ENCODE measurements around the gene CPD. TPM values are rescaled to one million over a fixed set of nuclear protein-coding genes. Genes with fewer than 3 reads are reported as not detected.

The CPD gene
- total RNA-seq, 1 donor from 2014 or later: 124 TPM

GRCh38 chr17:30477774-30478115 is 99.0 kb downstream of the CPD start:
- peaks cover 4% of the 10 kb centered on the region for H3K36me3 Mint-ChIP-seq (ENCODE audit: insufficient read depth)
- H3K4me1 Mint-ChIP-seq (ENCODE audit: low read depth): peaks cover 9% of the 10 kb centered on the region
- DNase-seq (ENCODE audit: low spot score, unreplicated experiment): no peak
- TF ChIP-seq CTCF (IDR thresholded peaks at IDR 0.05; ENCODE audit: unreplicated experiment): no peak
- H3K27ac Mint-ChIP-seq: peak overlapping the region; percentile 99
- peaks cover 9% of the 10 kb centered on the region for H3K27me3 Mint-ChIP-seq
- peak overlapping the region; percentile 95 for H3K4me3 Mint-ChIP-seq (ENCODE audit: low read depth)
- H3K9me3 Mint-ChIP-seq (ENCODE audit: low read depth): no peaks in the 10 kb centered on the region

GRCh38 chr17:30482555-30482954 is 103.8 kb downstream of the CPD start:
- H3K27me3 Mint-ChIP-seq: no peaks in the 10 kb centered on the region
- TF ChIP-seq CTCF (IDR thresholded peaks at IDR 0.05; ENCODE audit: unreplicated experiment): no peak
- H3K4me1 Mint-ChIP-seq (ENCODE audit: low read depth): peaks cover 8% of the 10 kb centered on the region
- H3K36me3 Mint-ChIP-seq (ENCODE audit: insufficient read depth): peaks cover 25% of the 10 kb centered on the region
- no peak overlapping the region for H3K4me3 Mint-ChIP-seq (ENCODE audit: low read depth)
- no peaks in the 10 kb centered on the region for H3K9me3 Mint-ChIP-seq (ENCODE audit: low read depth)
- no peak overlapping the region for H3K27ac Mint-ChIP-seq
- DNase-seq (ENCODE audit: low spot score, unreplicated experiment): no peak

- no peak for DNase-seq (ENCODE audit: low spot score, unreplicated experiment)
- no peaks in the 10 kb centered on the region for H3K27me3 Mint-ChIP-seq
- peaks cover 2% of the 10 kb centered on the region for H3K4me1 Mint-ChIP-seq (ENCODE audit: low read depth)
- H3K4me3 Mint-ChIP-seq (ENCODE audit: low read depth): no peak overlapping the region
- peaks cover 25% of the 10 kb centered on the region for H3K36me3 Mint-ChIP-seq (ENCODE audit: insufficient read depth)
- no peaks in the 10 kb centered on the region for H3K9me3 Mint-ChIP-seq (ENCODE audit: low read depth)
- no peak for TF ChIP-seq CTCF (IDR thresholded peaks at IDR 0.05; ENCODE audit: unreplicated experiment)
- H3K27ac Mint-ChIP-seq: no peak overlapping the region
These were observed 104.4 kb downstream of the CPD start for GRCh38 chr17:30483159-30483558.

GRCh38 chr17:30493780-30494179 is 115.1 kb downstream of the CPD start:
- no peak overlapping the region for H3K4me3 Mint-ChIP-seq (ENCODE audit: low read depth)
- no peaks in the 10 kb centered on the region for H3K9me3 Mint-ChIP-seq (ENCODE audit: low read depth)
- no peak for TF ChIP-seq CTCF (IDR thresholded peaks at IDR 0.05; ENCODE audit: unreplicated experiment)
- DNase-seq (ENCODE audit: low spot score, unreplicated experiment): no peak
- no peak overlapping the region for H3K27ac Mint-ChIP-seq
- no peaks in the 10 kb centered on the region for H3K27me3 Mint-ChIP-seq
- H3K36me3 Mint-ChIP-seq (ENCODE audit: insufficient read depth): peaks cover 40% of the 10 kb centered on the region
- no peaks in the 10 kb centered on the region for H3K4me1 Mint-ChIP-seq (ENCODE audit: low read depth)

GRCh38 chr17:30495586-30495985 is 116.9 kb downstream of the CPD start:
- H3K4me3 Mint-ChIP-seq (ENCODE audit: low read depth): no peak overlapping the region
- peaks cover 47% of the 10 kb centered on the region for H3K36me3 Mint-ChIP-seq (ENCODE audit: insufficient read depth)
- no peaks in the 10 kb centered on the region for H3K27me3 Mint-ChIP-seq
- no peaks in the 10 kb centered on the region for H3K4me1 Mint-ChIP-seq (ENCODE audit: low read depth)
- H3K9me3 Mint-ChIP-seq (ENCODE audit: low read depth): no peaks in the 10 kb centered on the region
- DNase-seq (ENCODE audit: low spot score, unreplicated experiment): no peak
- H3K27ac Mint-ChIP-seq: no peak overlapping the region
- TF ChIP-seq CTCF (IDR thresholded peaks at IDR 0.05; ENCODE audit: unreplicated experiment): no peak
